ENCODE data around the gene ZNF609.
A peak's percentile ranks its signal among the peaks of the same experiment; 100 is the strongest.

The ZNF609 gene

GRCh38 chr15:64566629-64567427, 106.5 kb downstream of the ZNF609 start:
- WGBS: 92% methylated on average over 11 of the region's 11 CpGs
- Histone ChIP-seq H3K36me3 (ENCODE audit: insufficient read depth, low read length) (no peaks in the 10 kb centered on the region), H3K9me3 (ENCODE audit: insufficient read depth, low read depth, low read length) (no peaks in the 10 kb centered on the region), H3K27ac (ENCODE audit: low read depth, low read length) (peak overlapping the region; percentile 14; the same call in 1 of the 2 replicates), H3K4me3 (ENCODE audit: low read length) (no peak overlapping the region), H3K9ac (ENCODE audit: low read depth, low read length) (no peak overlapping the region), H3K27me3 (ENCODE audit: insufficient read depth, low read length) (no peaks in the 10 kb centered on the region), H3K4me1 (ENCODE audit: insufficient read depth, low read length) (peaks cover 15% of the 10 kb centered on the region)

- Histone ChIP-seq H3K27me3 (ENCODE audit: insufficient read depth, low read length) (no peaks in the 10 kb centered on the region), H3K4me3 (ENCODE audit: low read length) (no peak overlapping the region), H3K36me3 (ENCODE audit: insufficient read depth, low read length) (no peaks in the 10 kb centered on the region), H3K4me1 (ENCODE audit: insufficient read depth, low read length) (peaks cover 15% of the 10 kb centered on the region), H3K9ac (ENCODE audit: low read depth, low read length) (no peak overlapping the region), H3K27ac (ENCODE audit: low read depth, low read length) (no peak overlapping the region), H3K9me3 (ENCODE audit: insufficient read depth, low read depth, low read length) (no peaks in the 10 kb centered on the region)
Measured at GRCh38 chr15:64568765-64569164, 108.4 kb downstream of the ZNF609 start.

GRCh38 chr15:64571857-64572291, 111.5 kb downstream of the ZNF609 start:
- WGBS: 92% methylated on average over 4 of the region's 4 CpGs
- H3K9ac ChIP-seq (ENCODE audit: low read depth, low read length): no peak overlapping the region
- H3K27me3 ChIP-seq (ENCODE audit: insufficient read depth, low read length): no peaks in the 10 kb centered on the region
- no peak overlapping the region for H3K27ac ChIP-seq (ENCODE audit: low read depth, low read length)
- no peaks in the 10 kb centered on the region for H3K36me3 ChIP-seq (ENCODE audit: insufficient read depth, low read length)
- H3K9me3 ChIP-seq (ENCODE audit: insufficient read depth, low read depth, low read length): no peaks in the 10 kb centered on the region
- no peak overlapping the region for H3K4me3 ChIP-seq (ENCODE audit: low read length)
- peaks cover 16% of the 10 kb centered on the region for H3K4me1 ChIP-seq (ENCODE audit: insufficient read depth, low read length)

GRCh38 chr15:64572856-64573255, 112.5 kb downstream of the ZNF609 start:
- Histone ChIP-seq H3K9ac (ENCODE audit: low read depth, low read length) (no peak overlapping the region), H3K27ac (ENCODE audit: low read depth, low read length) (no peak overlapping the region), H3K36me3 (ENCODE audit: insufficient read depth, low read length) (no peaks in the 10 kb centered on the region), H3K4me1 (ENCODE audit: insufficient read depth, low read length) (peaks cover 13% of the 10 kb centered on the region; the same call in 1 of the 2 replicates), H3K4me3 (ENCODE audit: low read length) (no peak overlapping the region), H3K27me3 (ENCODE audit: insufficient read depth, low read length) (no peaks in the 10 kb centered on the region), H3K9me3 (ENCODE audit: insufficient read depth, low read depth, low read length) (no peaks in the 10 kb centered on the region)
- 96% methylated on average over 6 of the region's 6 CpGs for WGBS

- no peaks in the 10 kb centered on the region for H3K36me3 ChIP-seq (ENCODE audit: insufficient read depth, low read length)
- peaks cover 6% of the 10 kb centered on the region; the same call in 1 of the 2 replicates for H3K4me1 ChIP-seq (ENCODE audit: insufficient read depth, low read length)
- no peaks in the 10 kb centered on the region for H3K9me3 ChIP-seq (ENCODE audit: insufficient read depth, low read depth, low read length)
- WGBS: 87% methylated on average over 1 of the region's 1 CpG
- H3K9ac ChIP-seq (ENCODE audit: low read depth, low read length): no peak overlapping the region
- H3K27me3 ChIP-seq (ENCODE audit: insufficient read depth, low read length): no peaks in the 10 kb centered on the region
- H3K4me3 ChIP-seq (ENCODE audit: low read length): no peak overlapping the region
- H3K27ac ChIP-seq (ENCODE audit: low read depth, low read length): no peak overlapping the region
Measured at GRCh38 chr15:64574301-64575017, 114.1 kb downstream of the ZNF609 start.

GRCh38 chr15:64580696-64581407, 120.5 kb downstream of the ZNF609 start:
- H3K4me3 ChIP-seq (ENCODE audit: low read length): no peak overlapping the region
- H3K36me3 ChIP-seq (ENCODE audit: insufficient read depth, low read length): no peaks in the 10 kb centered on the region
- H3K9ac ChIP-seq (ENCODE audit: low read depth, low read length): no peak overlapping the region
- H3K4me1 ChIP-seq (ENCODE audit: insufficient read depth, low read length): no peaks in the 10 kb centered on the region
- 93% methylated on average over 9 of the region's 9 CpGs for WGBS
- H3K9me3 ChIP-seq (ENCODE audit: insufficient read depth, low read depth, low read length): peaks cover 4% of the 10 kb centered on the region; the same call in 1 of the 2 replicates
- H3K27ac ChIP-seq (ENCODE audit: low read depth, low read length): no peak overlapping the region
- H3K27me3 ChIP-seq (ENCODE audit: insufficient read depth, low read length): no peaks in the 10 kb centered on the region

GRCh38 chr15:64581408-64581761, 121.0 kb downstream of the ZNF609 start:
- Histone ChIP-seq H3K9ac (ENCODE audit: low read depth, low read length) (no peak overlapping the region), H3K4me1 (ENCODE audit: insufficient read depth, low read length) (no peaks in the 10 kb centered on the region), H3K36me3 (ENCODE audit: insufficient read depth, low read length) (no peaks in the 10 kb centered on the region), H3K27me3 (ENCODE audit: insufficient read depth, low read length) (no peaks in the 10 kb centered on the region), H3K4me3 (ENCODE audit: low read length) (no peak overlapping the region), H3K9me3 (ENCODE audit: insufficient read depth, low read depth, low read length) (peaks cover 4% of the 10 kb centered on the region; the same call in 1 of the 2 replicates), H3K27ac (ENCODE audit: low read depth, low read length) (no peak overlapping the region)
- 84% methylated on average over 2 of the region's 2 CpGs for WGBS

- 96% methylated on average over 3 of the region's 3 CpGs for WGBS
- H3K36me3 ChIP-seq (ENCODE audit: insufficient read depth, low read length): no peaks in the 10 kb centered on the region
Measured at GRCh38 chr15:64582202-64582601, 121.8 kb downstream of the ZNF609 start.

GRCh38 chr15:64583519-64583918, 123.1 kb downstream of the ZNF609 start:
- Histone ChIP-seq H3K36me3 (ENCODE audit: insufficient read depth, low read length) (no peaks in the 10 kb centered on the region), H3K27ac (ENCODE audit: low read depth, low read length) (no peak overlapping the region), H3K27me3 (ENCODE audit: insufficient read depth, low read length) (no peaks in the 10 kb centered on the region), H3K9ac (ENCODE audit: low read depth, low read length) (no peak overlapping the region), H3K4me1 (ENCODE audit: insufficient read depth, low read length) (no peaks in the 10 kb centered on the region; the same call in 1 of the 2 replicates), H3K4me3 (ENCODE audit: low read length) (no peak overlapping the region), H3K9me3 (ENCODE audit: insufficient read depth, low read depth, low read length) (peaks cover 4% of the 10 kb centered on the region; the same call in 1 of the 2 replicates)
- WGBS: 94% methylated on average over 4 of the region's 4 CpGs

More at GRCh38 chr15:64582202-64582601, 121.8 kb downstream of the ZNF609 start:
- Histone ChIP-seq H3K4me1 (ENCODE audit: insufficient read depth, low read length) (no peaks in the 10 kb centered on the region; the same call in 1 of the 2 replicates), H3K27ac (ENCODE audit: low read depth, low read length) (no peak overlapping the region), H3K9ac (ENCODE audit: low read depth, low read length) (no peak overlapping the region), H3K4me3 (ENCODE audit: low read length) (no peak overlapping the region), H3K9me3 (ENCODE audit: insufficient read depth, low read depth, low read length) (peaks cover 4% of the 10 kb centered on the region; the same call in 1 of the 2 replicates), H3K27me3 (ENCODE audit: insufficient read depth, low read length) (no peaks in the 10 kb centered on the region)

- 95% methylated on average over 2 of the region's 3 CpGs for WGBS
- H3K4me1 ChIP-seq (ENCODE audit: insufficient read depth, low read length): no peaks in the 10 kb centered on the region; the same call in 1 of the 2 replicates
- H3K27ac ChIP-seq (ENCODE audit: low read depth, low read length): no peak overlapping the region
- H3K9ac ChIP-seq (ENCODE audit: low read depth, low read length): no peak overlapping the region
- peaks cover 4% of the 10 kb centered on the region; the same call in 1 of the 2 replicates for H3K9me3 ChIP-seq (ENCODE audit: insufficient read depth, low read depth, low read length)
- H3K27me3 ChIP-seq (ENCODE audit: insufficient read depth, low read length): no peaks in the 10 kb centered on the region
- H3K36me3 ChIP-seq (ENCODE audit: insufficient read depth, low read length): no peaks in the 10 kb centered on the region
- H3K4me3 ChIP-seq (ENCODE audit: low read length): no peak overlapping the region
Measured at GRCh38 chr15:64583983-64584382, 123.6 kb downstream of the ZNF609 start.
